ENCODE results near the gene BORCS5.

DNA sequence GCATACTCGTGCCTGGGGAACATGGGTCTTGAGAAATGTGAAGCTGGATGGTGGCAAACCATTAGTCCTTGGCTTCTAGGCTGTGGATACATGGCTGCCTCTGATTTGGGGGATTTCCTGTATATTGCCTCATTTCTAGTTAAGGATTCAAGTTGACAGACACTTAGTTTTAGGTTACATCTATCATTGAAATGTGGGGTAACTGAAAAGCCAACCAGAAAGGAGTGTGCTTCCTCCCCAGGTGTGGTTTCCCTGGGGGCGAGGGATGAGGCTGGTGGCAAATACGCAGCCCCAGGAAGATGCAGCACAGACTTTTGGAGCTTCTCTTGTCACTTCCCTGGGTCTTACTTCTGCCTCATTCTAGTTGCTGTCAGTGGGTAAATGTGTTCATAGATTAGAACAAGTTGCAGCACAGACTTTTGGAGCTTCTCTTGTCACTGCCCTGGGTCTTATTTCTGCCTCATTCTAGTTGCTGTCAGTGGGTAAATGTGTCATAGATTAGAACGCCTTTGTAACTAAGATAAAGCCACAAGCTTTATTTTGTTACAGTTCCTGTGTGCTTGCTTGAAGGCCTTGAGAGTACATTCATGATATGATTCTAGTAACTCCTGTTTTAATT is 85.1 kb downstream of the BORCS5 start:
- TF ChIP-seq, protein P1, sequence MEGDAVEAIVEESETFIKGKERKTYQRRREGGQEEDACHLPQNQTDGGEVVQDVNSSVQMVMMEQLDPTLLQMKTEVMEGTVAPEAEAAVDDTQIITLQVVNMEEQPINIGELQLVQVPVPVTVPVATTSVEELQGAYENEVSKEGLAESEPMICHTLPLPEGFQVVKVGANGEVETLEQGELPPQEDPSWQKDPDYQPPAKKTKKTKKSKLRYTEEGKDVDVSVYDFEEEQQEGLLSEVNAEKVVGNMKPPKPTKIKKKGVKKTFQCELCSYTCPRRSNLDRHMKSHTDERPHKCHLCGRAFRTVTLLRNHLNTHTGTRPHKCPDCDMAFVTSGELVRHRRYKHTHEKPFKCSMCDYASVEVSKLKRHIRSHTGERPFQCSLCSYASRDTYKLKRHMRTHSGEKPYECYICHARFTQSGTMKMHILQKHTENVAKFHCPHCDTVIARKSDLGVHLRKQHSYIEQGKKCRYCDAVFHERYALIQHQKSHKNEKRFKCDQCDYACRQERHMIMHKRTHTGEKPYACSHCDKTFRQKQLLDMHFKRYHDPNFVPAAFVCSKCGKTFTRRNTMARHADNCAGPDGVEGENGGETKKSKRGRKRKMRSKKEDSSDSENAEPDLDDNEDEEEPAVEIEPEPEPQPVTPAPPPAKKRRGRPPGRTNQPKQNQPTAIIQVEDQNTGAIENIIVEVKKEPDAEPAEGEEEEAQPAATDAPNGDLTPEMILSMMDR (conservative IDR thresholded peaks at IDR 0.05; ENCODE audit: low read length) = no peak
- TF ChIP-seq EZH2phosphoT487 (IDR thresholded peaks at IDR 0.05; ENCODE audit: borderline replicate concordance) = no peak

Data from Loucy (cell line).